Measurements from ENCODE around the gene UGT1A3.

Gene UGT1A3

DNA sequence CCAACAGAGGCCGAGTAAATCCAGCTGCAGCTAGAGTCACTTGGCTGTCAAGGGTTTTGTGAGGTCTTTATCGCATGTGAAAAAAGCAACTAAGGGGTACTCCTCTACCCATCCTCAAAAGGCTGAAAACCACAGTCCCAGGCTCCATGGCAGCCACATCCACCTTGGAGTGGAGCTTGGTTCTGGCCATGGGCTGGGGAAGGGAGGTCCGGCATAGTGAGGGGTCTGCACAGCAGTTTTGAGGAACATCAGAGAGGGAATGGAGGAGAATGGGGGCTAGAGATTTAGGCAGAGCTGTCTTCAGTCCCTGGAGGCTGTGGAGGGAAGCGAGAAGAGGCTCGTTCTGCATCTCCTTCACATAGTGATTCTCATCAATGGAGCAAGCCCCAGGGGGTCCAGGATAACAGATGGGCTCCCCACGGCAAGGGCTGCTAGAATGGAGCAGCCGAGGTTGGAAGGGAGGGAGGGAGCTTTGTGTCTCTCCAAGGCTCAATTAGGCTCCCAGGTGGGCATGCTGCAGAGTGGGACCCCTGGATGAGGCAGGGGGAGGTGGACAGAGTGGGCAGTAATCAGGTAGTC lies 70.3 kb downstream of the UGT1A3 start:
- TF ChIP-seq FOXP2 (optimal IDR thresholded peaks at IDR 0.05; ENCODE audit: borderline replicate concordance, extremely low read depth, extremely low read length, insufficient read depth) (no peak), TAF1 (IDR thresholded peaks at IDR 0.05; ENCODE audit: borderline replicate concordance, insufficient read depth, low read length) (no peak), SIN3A (IDR thresholded peaks at IDR 0.05; ENCODE audit: borderline replicate concordance, insufficient read depth, low read length) (no peak), POLR2AphosphoS5 (IDR thresholded peaks at IDR 0.05; ENCODE audit: low read depth, low read length) (no peak)
- TF ChIP-seq, protein P1, sequence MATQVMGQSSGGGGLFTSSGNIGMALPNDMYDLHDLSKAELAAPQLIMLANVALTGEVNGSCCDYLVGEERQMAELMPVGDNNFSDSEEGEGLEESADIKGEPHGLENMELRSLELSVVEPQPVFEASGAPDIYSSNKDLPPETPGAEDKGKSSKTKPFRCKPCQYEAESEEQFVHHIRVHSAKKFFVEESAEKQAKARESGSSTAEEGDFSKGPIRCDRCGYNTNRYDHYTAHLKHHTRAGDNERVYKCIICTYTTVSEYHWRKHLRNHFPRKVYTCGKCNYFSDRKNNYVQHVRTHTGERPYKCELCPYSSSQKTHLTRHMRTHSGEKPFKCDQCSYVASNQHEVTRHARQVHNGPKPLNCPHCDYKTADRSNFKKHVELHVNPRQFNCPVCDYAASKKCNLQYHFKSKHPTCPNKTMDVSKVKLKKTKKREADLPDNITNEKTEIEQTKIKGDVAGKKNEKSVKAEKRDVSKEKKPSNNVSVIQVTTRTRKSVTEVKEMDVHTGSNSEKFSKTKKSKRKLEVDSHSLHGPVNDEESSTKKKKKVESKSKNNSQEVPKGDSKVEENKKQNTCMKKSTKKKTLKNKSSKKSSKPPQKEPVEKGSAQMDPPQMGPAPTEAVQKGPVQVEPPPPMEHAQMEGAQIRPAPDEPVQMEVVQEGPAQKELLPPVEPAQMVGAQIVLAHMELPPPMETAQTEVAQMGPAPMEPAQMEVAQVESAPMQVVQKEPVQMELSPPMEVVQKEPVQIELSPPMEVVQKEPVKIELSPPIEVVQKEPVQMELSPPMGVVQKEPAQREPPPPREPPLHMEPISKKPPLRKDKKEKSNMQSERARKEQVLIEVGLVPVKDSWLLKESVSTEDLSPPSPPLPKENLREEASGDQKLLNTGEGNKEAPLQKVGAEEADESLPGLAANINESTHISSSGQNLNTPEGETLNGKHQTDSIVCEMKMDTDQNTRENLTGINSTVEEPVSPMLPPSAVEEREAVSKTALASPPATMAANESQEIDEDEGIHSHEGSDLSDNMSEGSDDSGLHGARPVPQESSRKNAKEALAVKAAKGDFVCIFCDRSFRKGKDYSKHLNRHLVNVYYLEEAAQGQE (IDR thresholded peaks at IDR 0.05; ENCODE audit: insufficient read depth in 1 of 2, low read depth in 2 of 2, low read length in 2 of 2) = no peak

DNA sequence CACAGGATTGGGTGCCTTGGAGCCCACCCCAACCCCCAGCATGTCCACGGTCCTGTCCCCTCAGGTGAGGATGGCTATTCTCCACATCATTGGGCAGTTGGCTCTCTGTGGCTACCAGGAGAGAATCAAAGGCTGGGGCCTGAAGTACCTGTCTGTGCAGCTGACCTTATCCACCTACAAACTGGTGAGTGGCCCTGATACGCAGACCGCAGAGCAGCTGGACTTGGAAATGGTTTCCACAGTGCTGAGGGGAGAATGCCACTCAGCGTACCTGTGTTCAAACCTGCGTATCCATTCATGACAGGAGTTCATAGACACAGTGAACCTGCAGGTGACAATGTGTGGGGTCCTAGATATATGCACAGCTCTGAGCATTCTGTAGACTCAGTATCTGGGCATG lies 70.9 kb downstream of the UGT1A3 start:
- TF ChIP-seq FOXP2 (optimal IDR thresholded peaks at IDR 0.05; ENCODE audit: borderline replicate concordance, extremely low read depth, extremely low read length, insufficient read depth) = no peak
- no peak for TF ChIP-seq TAF1 (IDR thresholded peaks at IDR 0.05; ENCODE audit: borderline replicate concordance, insufficient read depth, low read length)
- no peak for TF ChIP-seq POLR2AphosphoS5 (IDR thresholded peaks at IDR 0.05; ENCODE audit: low read depth, low read length)
- TF ChIP-seq, protein P1 (IDR thresholded peaks at IDR 0.05; ENCODE audit: insufficient read depth in 1 of 2, low read depth in 2 of 2, low read length in 2 of 2) = no peak
- TF ChIP-seq SIN3A (IDR thresholded peaks at IDR 0.05; ENCODE audit: borderline replicate concordance, insufficient read depth, low read length) = no peak

DNA sequence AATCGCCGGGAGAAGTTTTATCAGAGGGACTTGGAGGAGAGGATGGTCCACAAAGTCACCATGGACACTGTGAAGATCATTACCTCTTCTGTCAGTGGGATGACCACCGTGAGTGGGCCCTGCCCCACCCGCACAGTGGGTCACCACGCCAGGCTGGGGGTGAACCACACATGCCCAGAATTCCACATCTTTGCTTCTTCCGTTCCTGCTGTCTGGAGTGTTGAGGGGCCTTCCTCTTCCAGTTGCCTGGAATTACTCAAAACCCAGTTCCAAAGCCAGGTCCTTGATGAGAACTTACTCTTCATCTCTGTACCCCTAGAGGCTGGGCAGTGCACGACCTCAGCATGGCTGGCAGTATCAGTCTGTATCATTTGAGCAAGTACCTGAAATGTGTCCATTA lies 71.4 kb downstream of the UGT1A3 start:
- TF ChIP-seq SIN3A (IDR thresholded peaks at IDR 0.05; ENCODE audit: borderline replicate concordance, insufficient read depth, low read length) = no peak
- TF ChIP-seq FOXP2 (optimal IDR thresholded peaks at IDR 0.05; ENCODE audit: borderline replicate concordance, extremely low read depth, extremely low read length, insufficient read depth) = no peak
- no peak for TF ChIP-seq TAF1 (IDR thresholded peaks at IDR 0.05; ENCODE audit: borderline replicate concordance, insufficient read depth, low read length)
- TF ChIP-seq POLR2AphosphoS5 (IDR thresholded peaks at IDR 0.05; ENCODE audit: low read depth, low read length) = no peak
- TF ChIP-seq, protein P1 (IDR thresholded peaks at IDR 0.05; ENCODE audit: insufficient read depth in 1 of 2, low read depth in 2 of 2, low read length in 2 of 2) = no peak

DNA sequence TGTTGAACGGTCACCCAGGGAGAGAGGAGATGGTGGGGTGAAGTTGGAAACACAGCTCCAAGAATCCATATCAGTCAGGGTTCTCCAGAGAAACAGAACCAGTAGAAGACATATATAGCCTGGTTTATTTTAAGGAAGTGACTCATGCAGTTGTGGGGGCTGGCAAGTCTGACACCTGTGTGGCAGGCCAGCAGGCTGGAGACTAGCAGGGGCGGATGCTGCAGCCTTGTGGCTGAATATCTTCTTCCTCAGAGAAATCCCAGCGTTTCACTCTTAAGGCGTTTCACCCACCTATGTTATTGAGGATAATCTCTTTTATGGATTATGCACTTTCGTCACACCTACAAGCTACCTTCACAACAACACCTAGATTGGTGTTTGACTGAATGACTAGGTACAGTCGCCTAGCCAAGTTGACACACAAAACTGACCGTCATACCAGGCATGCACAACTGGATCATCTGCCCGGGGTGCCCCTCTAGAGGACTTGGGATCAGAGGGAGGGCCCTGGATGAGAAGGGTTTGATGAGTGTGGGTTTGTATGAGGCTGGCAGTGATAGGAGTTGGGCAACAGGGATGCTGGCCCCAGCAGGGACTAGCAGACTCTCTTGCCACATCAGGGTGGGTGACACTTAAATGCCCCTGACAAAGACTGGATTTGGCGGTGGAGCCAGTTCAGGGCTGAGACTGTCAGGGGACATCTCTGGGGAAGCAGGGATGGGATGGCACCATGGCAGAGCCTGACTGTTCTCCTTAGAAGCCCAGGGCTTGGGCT lies 72.7 kb downstream of the UGT1A3 start:
- no peak for TF ChIP-seq SIN3A (IDR thresholded peaks at IDR 0.05; ENCODE audit: borderline replicate concordance, insufficient read depth, low read length)
- TF ChIP-seq POLR2AphosphoS5 (IDR thresholded peaks at IDR 0.05; ENCODE audit: low read depth, low read length) = no peak
- TF ChIP-seq TAF1 (IDR thresholded peaks at IDR 0.05; ENCODE audit: borderline replicate concordance, insufficient read depth, low read length) = no peak
- TF ChIP-seq, protein P1 (IDR thresholded peaks at IDR 0.05; ENCODE audit: insufficient read depth in 1 of 2, low read depth in 2 of 2, low read length in 2 of 2) = no peak
- no peak for TF ChIP-seq FOXP2 (optimal IDR thresholded peaks at IDR 0.05; ENCODE audit: borderline replicate concordance, extremely low read depth, extremely low read length, insufficient read depth)
